Activated T-cell treated with anti-CD3 and anti-CD28 coated beads for 48 hours (primary cell): Measurements from ENCODE around the gene ISYNA1.
"Not testable (repeated sequence)": the region's sequence is repeated elsewhere in the genome, so short reads cannot be mapped to it uniquely, and the experiment has no call there.

Experiments used
- DNase-seq: peaks from one replicate; pipeline ENCODE4 v3.0.0-alpha.2; 2020; ENCODE audit warnings: low read depth

ISYNA1 gene

DNA sequence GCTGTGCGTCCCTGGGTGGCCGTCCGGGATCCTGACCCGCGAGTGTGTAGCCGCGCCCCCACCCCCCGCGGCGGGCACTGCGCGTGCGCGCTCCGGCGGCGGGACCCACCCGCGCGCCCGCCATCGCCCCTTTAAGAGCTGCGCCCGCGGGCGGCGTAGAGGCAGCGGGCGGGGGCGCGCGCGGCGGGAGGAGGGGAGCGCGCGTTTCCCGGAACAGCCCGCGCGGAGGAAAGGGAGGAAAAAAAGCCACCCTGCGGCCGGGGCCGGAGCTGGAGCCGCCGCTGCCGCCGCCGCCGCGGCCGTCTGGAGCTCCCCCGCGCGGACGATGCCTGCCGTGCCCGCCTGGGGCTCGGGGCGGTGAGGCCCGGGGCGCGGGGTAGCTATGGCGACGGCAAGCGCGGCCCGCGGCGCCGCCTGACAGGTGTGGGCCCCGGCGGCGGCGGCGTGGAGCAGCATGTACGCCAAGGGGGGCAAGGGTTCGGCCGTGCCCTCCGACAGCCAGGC lies 18.7 kb downstream of the ISYNA1 start, which contains the start of gene SSBP4:
Gene SSBP4 (plus strand): TSS at position 204 of the 504 bp plus-strand sequence. CDS start 251 bp downstream, at position 455.
- peak; percentile 73 for DNase-seq

- no peak for DNase-seq
These were observed 19.3 kb downstream of the ISYNA1 start for GRCh38 chr19:18418483-18419194.

GRCh38 chr19:18418029-18418482 lies 19.9 kb downstream of the ISYNA1 start:
- no peak for DNase-seq

- DNase-seq: no peak
These were observed 20.5 kb downstream of the ISYNA1 start for GRCh38 chr19:18417250-18418028.

GRCh38 chr19:18416778-18417249 lies 21.1 kb downstream of the ISYNA1 start:
- DNase-seq: peak; percentile 59

DNA sequence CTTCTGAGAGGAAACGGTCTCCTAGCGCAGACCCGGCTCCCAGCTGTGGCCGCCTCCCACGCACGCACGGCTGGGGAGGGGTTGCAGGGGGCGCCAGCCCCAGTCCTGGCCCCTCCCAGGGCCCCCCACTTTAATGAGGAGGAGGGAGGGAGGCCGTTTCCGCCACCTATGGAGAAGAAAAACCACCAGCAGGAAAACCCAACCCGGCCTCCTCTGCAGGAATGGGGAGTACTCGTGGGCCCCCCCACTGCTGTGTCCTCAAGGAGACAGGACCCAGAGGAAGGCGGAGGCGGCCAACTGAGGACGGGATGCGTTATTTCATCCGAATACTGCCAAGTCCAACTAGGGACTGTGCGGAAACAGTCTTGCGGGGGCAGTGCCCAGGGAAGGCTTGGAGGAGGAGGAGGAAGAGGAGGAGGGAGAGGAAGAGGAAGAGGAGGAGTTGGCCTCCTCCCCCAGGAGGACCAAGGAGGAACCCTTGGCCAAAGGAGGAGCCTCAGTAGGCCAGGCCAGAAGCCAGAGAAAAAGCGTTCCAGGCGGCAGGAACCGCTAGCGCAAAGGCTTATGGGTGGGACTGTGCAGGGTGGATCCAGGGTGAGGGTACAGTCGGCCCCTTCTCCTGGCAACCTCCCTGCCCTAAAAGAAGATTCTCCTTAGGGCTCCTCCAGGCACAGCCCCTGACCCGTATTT lies 22.6 kb downstream of the ISYNA1 start:
- DNase-seq: no peak

GRCh38 chr19:18414504-18415177 lies 23.3 kb downstream of the ISYNA1 start:
- no peak for DNase-seq

GRCh38 chr19:18412610-18413239 lies 25.2 kb downstream of the ISYNA1 start:
- no peak for DNase-seq

DNA sequence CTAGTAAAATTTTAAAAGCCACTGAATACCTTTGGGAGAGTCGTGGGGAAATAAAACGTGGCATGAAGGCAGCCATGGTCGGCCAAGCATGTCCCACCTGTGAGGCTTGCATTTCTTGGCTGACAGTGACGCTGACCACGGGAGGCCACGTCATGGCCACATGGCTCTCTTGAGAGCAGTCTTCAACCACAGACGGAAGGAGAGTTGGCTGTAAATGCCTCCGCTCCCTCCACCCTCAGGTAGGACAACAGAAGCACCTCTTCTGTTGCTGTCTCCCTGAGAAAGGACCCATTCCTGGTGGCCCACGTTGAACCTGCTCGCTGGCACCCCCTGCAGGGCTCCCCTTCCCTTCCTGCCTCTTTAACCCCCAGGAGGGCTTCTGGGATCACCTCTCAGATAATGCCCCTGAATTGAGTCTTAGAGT lies 29.9 kb downstream of the ISYNA1 start:
- DNase-seq: no peak

DNA sequence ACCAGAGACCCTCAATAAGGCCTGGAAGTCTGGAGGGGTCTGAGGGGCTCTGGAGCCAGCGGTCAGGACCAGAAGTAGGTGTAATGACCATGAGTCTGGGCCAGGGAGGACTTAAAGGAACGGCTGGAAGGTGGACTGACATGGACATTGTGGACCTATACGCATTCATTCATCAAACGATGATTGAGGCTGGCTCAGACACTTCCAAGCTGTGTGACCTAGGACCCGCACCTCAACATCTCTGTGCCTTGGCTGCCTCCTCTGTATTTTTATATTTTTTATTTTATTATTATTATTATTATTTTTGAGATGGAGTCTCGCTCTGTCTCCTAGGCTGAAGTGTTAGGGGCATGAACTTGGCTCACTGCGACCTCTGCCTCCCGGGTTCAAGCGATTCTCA lies 31.2 kb downstream of the ISYNA1 start:
- no peak for DNase-seq

DNA sequence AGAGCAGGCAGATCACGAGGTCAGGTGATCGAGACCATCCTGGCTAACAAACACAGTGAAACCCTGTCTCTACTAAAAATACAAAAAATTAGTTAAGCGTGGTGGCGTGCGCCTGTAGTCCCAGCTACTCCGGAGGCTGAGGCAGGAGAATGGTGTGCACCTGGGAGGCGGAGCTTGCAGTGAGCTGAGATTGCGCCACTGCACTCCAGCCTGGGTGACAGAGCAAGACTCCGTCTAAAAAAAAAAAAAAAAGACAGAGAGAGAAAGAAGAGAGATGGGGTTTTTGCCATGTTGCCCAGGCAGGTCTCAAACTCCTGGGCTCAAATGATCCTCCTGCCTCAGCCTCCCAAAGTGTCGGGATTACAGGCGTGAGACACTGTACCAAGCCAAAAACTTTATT lies 32.2 kb downstream of the ISYNA1 start:
- not testable (repeated sequence) for DNase-seq

GRCh38 chr19:18402455-18403248 lies 35.3 kb downstream of the ISYNA1 start:
- DNase-seq: not testable (repeated sequence)

DNA sequence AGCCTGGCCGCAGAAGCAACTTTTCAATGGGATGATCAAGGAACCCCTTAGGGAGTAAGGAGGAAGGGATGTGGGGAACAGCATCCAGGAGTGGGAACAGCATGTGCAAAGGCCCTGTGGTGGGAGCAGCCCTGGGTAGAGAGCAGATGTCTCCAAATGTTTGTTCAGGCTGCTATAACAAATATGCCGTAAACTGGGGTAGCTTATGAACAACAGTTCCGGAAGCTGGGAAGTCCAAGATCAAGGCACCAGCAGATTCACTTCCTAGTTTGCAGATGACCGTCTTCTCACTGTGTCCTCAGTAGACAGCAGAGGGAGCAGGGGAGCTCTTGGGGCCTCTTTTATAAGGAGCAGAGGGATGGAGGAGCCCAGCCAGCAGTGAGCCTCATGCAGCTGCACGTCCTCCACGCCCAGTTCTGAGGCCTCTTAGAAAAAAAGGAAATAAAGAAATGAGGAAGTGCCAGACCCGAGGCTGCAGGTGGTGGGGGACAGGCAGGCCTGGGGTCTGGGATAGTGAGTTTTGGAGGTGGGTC lies 36.3 kb downstream of the ISYNA1 start:
- DNase-seq: no peak

DNA sequence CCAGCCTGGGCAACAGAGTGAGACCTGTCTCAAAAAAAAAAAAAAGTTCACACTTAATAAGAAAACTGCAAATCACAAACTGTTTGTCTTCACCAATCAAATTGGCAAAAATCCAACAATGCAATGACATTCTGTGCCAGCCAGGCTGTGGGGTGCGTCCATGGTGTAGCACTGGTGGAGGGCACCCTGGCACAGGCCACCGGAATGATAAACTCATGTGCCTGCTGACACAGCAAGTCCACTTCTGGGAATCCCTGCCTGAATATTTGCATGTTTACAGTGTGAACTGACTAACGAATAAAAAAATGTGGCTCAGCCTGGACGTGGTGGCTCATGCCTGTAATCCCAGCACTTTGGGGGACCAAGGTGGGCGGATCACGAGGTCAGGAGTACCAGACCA lies 38.9 kb downstream of the ISYNA1 start:
- no peak for DNase-seq

- no peak for DNase-seq
These were observed 40.4 kb downstream of the ISYNA1 start, which contains the start of gene LRRC25 for GRCh38 chr19:18397242-18398202. Gene LRRC25 (minus strand): TSS chr19:18397622. CDS start chr19:18396963, 659 bp downstream.

DNA sequence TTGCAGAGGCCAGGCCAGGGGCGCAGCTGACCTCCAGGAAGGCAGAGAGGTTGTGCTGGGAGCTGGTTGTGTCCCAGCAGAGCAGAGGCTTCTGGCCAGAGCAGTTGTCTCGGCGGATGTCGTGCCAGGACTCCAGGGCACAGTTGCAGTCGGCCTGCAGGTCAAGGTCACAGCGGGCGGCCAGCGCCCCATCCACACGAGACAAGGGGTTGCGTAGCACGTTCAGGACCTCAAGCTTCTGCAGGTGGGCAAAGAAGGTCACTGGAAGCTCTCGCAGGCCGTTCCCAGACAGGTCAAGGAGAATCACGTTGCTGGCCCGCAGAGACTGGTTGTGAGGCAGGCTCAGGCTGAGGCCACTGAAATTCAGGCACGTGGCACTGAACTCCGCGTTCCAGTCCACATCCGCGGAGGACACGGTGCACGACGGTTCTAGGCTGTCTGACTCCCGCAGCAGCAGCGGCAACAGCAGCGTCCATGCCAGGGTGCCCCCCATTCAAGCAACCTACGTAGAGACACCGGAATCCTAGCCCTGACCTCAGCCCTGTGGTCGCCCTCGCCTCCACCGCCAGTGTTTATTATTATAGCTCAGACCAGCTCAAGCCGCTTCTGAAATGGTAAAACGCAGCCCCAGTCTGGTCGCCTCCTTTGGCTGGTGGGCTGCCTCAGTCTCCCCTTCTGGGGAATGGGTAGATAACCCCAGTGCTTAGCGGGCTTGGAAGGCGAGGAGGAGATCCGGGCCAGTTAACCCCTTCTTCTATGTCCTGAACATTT lies 41.3 kb downstream of the ISYNA1 start:
- no peak for DNase-seq

GRCh38 chr19:18393836-18394235 lies 44.1 kb downstream of the ISYNA1 start:
- DNase-seq: no peak

DNA sequence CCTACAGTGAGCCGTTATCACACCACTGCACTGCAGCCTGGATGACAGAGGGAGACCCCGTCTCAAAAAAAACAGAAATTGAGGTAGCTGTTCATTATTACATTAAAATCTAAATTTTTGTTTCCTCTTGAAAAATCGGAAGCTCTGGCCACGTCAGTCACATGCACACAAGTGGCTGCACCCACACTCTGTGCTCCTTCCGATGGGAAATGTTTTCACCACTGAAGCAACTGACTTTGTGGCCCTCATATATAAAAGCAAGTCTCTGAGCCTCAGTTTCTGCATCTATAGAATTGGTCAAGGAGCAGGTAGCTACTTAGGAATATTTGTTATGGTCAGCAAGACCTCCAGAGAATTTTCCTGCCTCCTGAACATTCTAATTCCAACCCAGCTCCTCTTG lies 45.0 kb downstream of the ISYNA1 start:
- DNase-seq: no peak
